Upper lobe of left lung (tissue), 6 donors: ENCODE data around the gene TRIM7. TPM values are rescaled to one million over a fixed set of nuclear protein-coding genes. Genes with fewer than 3 reads are reported as not detected.
A peak's percentile ranks its signal among the peaks of the same experiment; 100 is the strongest.

Experiments used
- ATAC-seq, 2 donors: fragments of 200-7000 bp; cut with Tn5 transposase; one replicate each; pipeline ENCODE4 v1.9.1; 2022; ENCODE audit warnings: mild to moderate bottlenecking in 2 of 2, moderate library complexity in 2 of 2; ENCODE audit not compliant: low FRiP score in 2 of 2
- DNase-seq, 2 donors: peaks; one replicate each; pipeline ENCODE4 v3.0.0-alpha.2; 2019 to 2020
- H3K27ac ChIP-seq, 4 donors: fragments of 200-600 bp; sonication (generic); one replicate each; pipeline ENCODE4 v1.5.1; 2016 to 2019
- H3K27me3 ChIP-seq, 4 donors: fragments of 200-600 bp; sonication (generic); one replicate each; pipeline ENCODE4 v1.5.1; 2017 to 2019
- H3K36me3 ChIP-seq, 4 donors: fragments of 200-600 bp; sonication (generic); one replicate each; pipeline ENCODE4 v1.5.1; 2016 to 2019
- H3K4me1 ChIP-seq, 4 donors: fragments of 200-600 bp; sonication (generic); one replicate each; pipeline ENCODE4 v1.5.1; 2018 to 2019
- H3K4me3 ChIP-seq, 4 donors: fragments of 200-600 bp; sonication (generic); one replicate each; pipeline ENCODE4 v1.5.1; 2017 to 2019; ENCODE audit warnings: mild to moderate bottlenecking in 2 of 4, moderate library complexity in 1 of 4
- H3K9me3 ChIP-seq, 4 donors: fragments of 200-600 bp; sonication (generic); one replicate each; pipeline ENCODE4 v1.5.1; 2018 to 2019
- CTCF ChIP-seq, 6 experiments: fragments of 450-650 bp in 4 of 6; fragments of 200-600 bp in 2 of 6; sonication (generic) in 2 of 6; IDR thresholded peaks; one replicate each; pipeline ENCODE4 v1.5.1; 2016 to 2019; ENCODE audit warnings: antibody characterized with exemption in 6 of 6
- EP300 ChIP-seq, 4 donors: sonication (generic); formaldehyde crosslinking; IDR thresholded peaks; one replicate each; pipeline ENCODE4 v1.5.1; 2017; ENCODE audit warnings: antibody characterized with exemption in 4 of 4, control low read depth in 2 of 4
- POLR2A ChIP-seq, 4 donors: fragments of 450-650 bp; IDR thresholded peaks; one replicate each; pipeline ENCODE4 v1.5.1; 2016 to 2017; ENCODE audit warnings: antibody characterized with exemption in 4 of 4, mild to moderate bottlenecking in 2 of 4
- POLR2AphosphoS5 ChIP-seq, 2 donors: sonication (generic); formaldehyde crosslinking; IDR thresholded peaks; one replicate each; pipeline ENCODE4 v1.5.1; 2017; ENCODE audit warnings: antibody characterized with exemption in 2 of 2
- WGBS, 2 donors: methylation state at CpG; one replicate each; pipeline ENCODE4 v1.1.5; 2017 to 2018; 5-methylcytosine and 5-hydroxymethylcytosine counted together
- total RNA-seq, 6 donors: library from RNA; depleted of rRNA in 4 of 6; stranded (reverse); fragments of >200 nt in 4 of 6; gene quantifications; one replicate each; pipeline versions ENCODE4 v1.1.0 to v1.2.1, GENCODE V29; 2016 to 2021
- donor health status: DM: no; HTN: no; CAD: no; lungs with moderate emphysema.
- donor health status: DM: no; HTN: yes; CAD: no; lungs with severe emphysema.

TRIM7 gene
- total RNA-seq, 6 donors from 2014 or later = 0.83 to 6.7 (median 2.9) TPM

- DNase-seq (peak in 1 of 2 donors; percentile 78), ATAC-seq (no peak)
- Histone ChIP-seq H3K36me3 (peaks cover 18 to 71% (median 57%) of the 10 kb centered on the region in 4 donors), H3K27me3 (no peaks in the 10 kb centered on the region), H3K9me3 (no peaks in the 10 kb centered on the region), H3K4me3 (no peak overlapping the region), H3K27ac (no peak overlapping the region), H3K4me1 (no peaks in the 10 kb centered on the region)
- TF ChIP-seq CTCF (IDR thresholded peaks at IDR 0.05) = no peak
- no peak for TF ChIP-seq POLR2A (IDR thresholded peaks at IDR 0.05)
- WGBS, 2 donors = 75 to 90% methylated on average over 1 to 16 of the region's 18 CpGs
Measured at GRCh38 chr5:181232593-181232992, 27.6 kb upstream of the TRIM7 start.

GRCh38 chr5:181231432-181231831, 26.4 kb upstream of the TRIM7 start:
- WGBS, 2 donors = 86 to 90% methylated on average over 3 to 7 of the region's 7 CpGs
- peak in 1 of 2 donors; percentile 13 for ATAC-seq
- H3K36me3 ChIP-seq = peaks cover 8 to 68% (median 46%) of the 10 kb centered on the region in 4 donors

GRCh38 chr5:181230551-181230950, 25.6 kb upstream of the TRIM7 start:
- no peak for ATAC-seq
- 84 to 88% methylated on average over 6 of the region's 6 CpGs for WGBS, 2 donors
- H3K36me3 ChIP-seq = peaks cover 4 to 59% (median 37%) of the 10 kb centered on the region in 4 donors

More at GRCh38 chr5:181231432-181231831, 26.4 kb upstream of the TRIM7 start:
- H3K4me1 ChIP-seq = no peaks in the 10 kb centered on the region
- H3K9me3 ChIP-seq = no peaks in the 10 kb centered on the region
- TF ChIP-seq CTCF (IDR thresholded peaks at IDR 0.05) (no peak), POLR2AphosphoS5 (IDR thresholded peaks at IDR 0.05) (no peak), EP300 (IDR thresholded peaks at IDR 0.05) (no peak), POLR2A (IDR thresholded peaks at IDR 0.05) (no peak)
- H3K27me3 ChIP-seq = no peaks in the 10 kb centered on the region
- H3K27ac ChIP-seq = no peak overlapping the region
- no peak for DNase-seq
- H3K4me3 ChIP-seq = no peak overlapping the region

GRCh38 chr5:181229996-181230395, 25.0 kb upstream of the TRIM7 start:
- DNase-seq (peak in 1 of 2 donors; percentile 77), ATAC-seq (no peak)
- H3K4me1 ChIP-seq = peaks cover 2 to 12% (median 4%) of the 10 kb centered on the region in 4 donors
- no peak overlapping the region for H3K4me3 ChIP-seq
- peaks cover 4 to 54% (median 31%) of the 10 kb centered on the region in 4 donors for H3K36me3 ChIP-seq
- H3K27me3 ChIP-seq = no peaks in the 10 kb centered on the region
- no peak overlapping the region for H3K27ac ChIP-seq
- no peak for TF ChIP-seq CTCF (IDR thresholded peaks at IDR 0.05)
- no peak for TF ChIP-seq EP300 (IDR thresholded peaks at IDR 0.05)
- TF ChIP-seq POLR2A (IDR thresholded peaks at IDR 0.05) = no peak
- no peak for TF ChIP-seq POLR2AphosphoS5 (IDR thresholded peaks at IDR 0.05)
- no peaks in the 10 kb centered on the region for H3K9me3 ChIP-seq
- 96% methylated on average over 13 of the region's 13 CpGs for WGBS, 2 donors

More at GRCh38 chr5:181230551-181230950, 25.6 kb upstream of the TRIM7 start:
- TF ChIP-seq CTCF (IDR thresholded peaks at IDR 0.05) (no peak), EP300 (IDR thresholded peaks at IDR 0.05) (no peak), POLR2AphosphoS5 (IDR thresholded peaks at IDR 0.05) (no peak), POLR2A (IDR thresholded peaks at IDR 0.05) (no peak)
- H3K4me3 ChIP-seq = no peak overlapping the region
- peaks cover 0 to 6% (median under 1%) of the 10 kb centered on the region in 4 donors for H3K4me1 ChIP-seq
- no peak for DNase-seq
- no peaks in the 10 kb centered on the region for H3K27me3 ChIP-seq
- H3K27ac ChIP-seq = no peak overlapping the region
- no peaks in the 10 kb centered on the region for H3K9me3 ChIP-seq
